ENCODE data around the gene NRXN3. TPM values are rescaled to one million over a fixed set of nuclear protein-coding genes. Genes with fewer than 3 reads are reported as not detected.

NRXN3 gene
- total and polyA plus RNA-seq, 11 donors, result 0.19 to 2.2 (median 1.1) TPM

DNA sequence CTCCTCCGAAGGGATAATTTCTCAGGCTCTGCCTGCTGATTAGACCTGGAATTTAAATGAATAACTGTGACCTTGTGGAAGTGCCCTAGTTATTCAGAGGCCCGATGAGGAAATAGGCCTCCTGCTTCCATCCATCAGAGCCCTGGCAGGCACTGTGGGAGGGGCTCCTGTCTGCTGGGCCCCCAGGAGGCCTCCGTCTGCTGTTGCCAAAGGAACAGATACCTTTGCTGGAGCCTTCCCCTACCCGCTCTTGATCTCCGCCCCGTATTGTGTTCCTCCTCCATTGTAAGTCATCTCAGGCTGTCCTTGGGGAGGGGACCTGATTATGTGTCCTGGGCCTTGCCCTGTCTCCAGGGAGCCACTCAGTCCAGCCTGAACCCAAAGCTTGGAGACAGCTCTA lies 112.3 kb downstream of the NRXN3 start:
- ATAC-seq, result no peak
- no peaks in the 10 kb centered on the region for H3K9me3 ChIP-seq
- H3K36me3 ChIP-seq, result no peaks in the 10 kb centered on the region
- H3K4me3 ChIP-seq, result no peak overlapping the region
- no peak for DNase-seq
- H3K27ac ChIP-seq, result no peak overlapping the region
- TF ChIP-seq POLR2A (IDR thresholded peaks at IDR 0.05), result no peak
- TF ChIP-seq CTCF (IDR thresholded peaks at IDR 0.05), result no peak
- no peaks in the 10 kb centered on the region for H3K4me1 ChIP-seq
- 55 to 77% (median 64%) methylated on average over 6 of the region's 6 CpGs for WGBS, 4 donors
- intact Hi-C loops (cut with DNase I), result no loop called here
- H3K27me3 ChIP-seq, result peaks cover 0 to 8% (median 0%) of the 10 kb centered on the region in 9 donors

- H3K9me3 ChIP-seq, result no peaks in the 10 kb centered on the region
- H3K4me3 ChIP-seq, result no peak overlapping the region
- H3K36me3 ChIP-seq, result no peaks in the 10 kb centered on the region
- ATAC-seq (no peak), DNase-seq (no peak)
- WGBS, 4 donors, result 27 to 46% (median 37%) methylated on average over 3 of the region's 3 CpGs
- H3K4me1 ChIP-seq, result no peaks in the 10 kb centered on the region
- H3K27me3 ChIP-seq, result peaks cover 0 to 8% (median 0%) of the 10 kb centered on the region in 9 donors
- TF ChIP-seq POLR2A (IDR thresholded peaks at IDR 0.05), result no peak
- no peak for TF ChIP-seq CTCF (IDR thresholded peaks at IDR 0.05)
- H3K27ac ChIP-seq, result no peak overlapping the region
- intact Hi-C loops (cut with DNase I), result no loop called here
Observed at GRCh38 chr14:78286210-78286609, 116.0 kb downstream of the NRXN3 start.

- no peak for ATAC-seq
- Histone ChIP-seq H3K9me3 (no peaks in the 10 kb centered on the region), H3K4me3 (no peak overlapping the region), H3K27me3 (peaks cover 0 to 5% (median 0%) of the 10 kb centered on the region in 9 donors), H3K4me1 (no peaks in the 10 kb centered on the region), H3K36me3 (no peaks in the 10 kb centered on the region), H3K27ac (no peak overlapping the region)
- WGBS, 4 donors, result 56 to 73% (median 67%) methylated on average over 3 of the region's 3 CpGs
- TF ChIP-seq CTCF (IDR thresholded peaks at IDR 0.05) (no peak), POLR2A (IDR thresholded peaks at IDR 0.05) (no peak)
- DNase-seq, result no peak
- intact Hi-C loops (cut with DNase I), result no loop called here
Observed at GRCh38 chr14:78292003-78292402, 121.8 kb downstream of the NRXN3 start.

- Histone ChIP-seq H3K27ac (no peak overlapping the region), H3K4me3 (no peak overlapping the region), H3K9me3 (no peaks in the 10 kb centered on the region), H3K4me1 (no peaks in the 10 kb centered on the region), H3K27me3 (peaks cover 0 to 20% (median 4%) of the 10 kb centered on the region in 9 donors), H3K36me3 (no peaks in the 10 kb centered on the region)
- TF ChIP-seq CTCF (IDR thresholded peaks at IDR 0.05) (no peak), POLR2A (IDR thresholded peaks at IDR 0.05) (no peak)
- WGBS, 4 donors, result 39 to 58% (median 55%) methylated on average over 11 of the region's 11 CpGs
- ATAC-seq (no peak), DNase-seq (no peak)
- intact Hi-C loops (cut with DNase I), result no loop called here
Observed at GRCh38 chr14:78297858-78298257, 127.7 kb downstream of the NRXN3 start.

All from heart left ventricle (tissue), 16 donors.